Measurements from ENCODE around the gene RANGAP1. TPM values are rescaled to one million over a fixed set of nuclear protein-coding genes. Genes with fewer than 3 reads are reported as not detected.
A peak's percentile ranks its signal among the peaks of the same experiment; 100 is the strongest.

The RANGAP1 gene, protein sequence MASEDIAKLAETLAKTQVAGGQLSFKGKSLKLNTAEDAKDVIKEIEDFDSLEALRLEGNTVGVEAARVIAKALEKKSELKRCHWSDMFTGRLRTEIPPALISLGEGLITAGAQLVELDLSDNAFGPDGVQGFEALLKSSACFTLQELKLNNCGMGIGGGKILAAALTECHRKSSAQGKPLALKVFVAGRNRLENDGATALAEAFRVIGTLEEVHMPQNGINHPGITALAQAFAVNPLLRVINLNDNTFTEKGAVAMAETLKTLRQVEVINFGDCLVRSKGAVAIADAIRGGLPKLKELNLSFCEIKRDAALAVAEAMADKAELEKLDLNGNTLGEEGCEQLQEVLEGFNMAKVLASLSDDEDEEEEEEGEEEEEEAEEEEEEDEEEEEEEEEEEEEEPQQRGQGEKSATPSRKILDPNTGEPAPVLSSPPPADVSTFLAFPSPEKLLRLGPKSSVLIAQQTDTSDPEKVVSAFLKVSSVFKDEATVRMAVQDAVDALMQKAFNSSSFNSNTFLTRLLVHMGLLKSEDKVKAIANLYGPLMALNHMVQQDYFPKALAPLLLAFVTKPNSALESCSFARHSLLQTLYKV
- total RNA-seq (100 to 1,000 TPM; 212 to 319 TPM), polyA plus RNA-seq (ENCODE audit: insufficient read depth, low read depth, low replicate concordance) (277 TPM)
- long read RNA-seq, donor 1, transcript RANGAP1-201 (16 exons, 3,060 nt): major isoform, 13 of 13 reads
- long read RNA-seq, donor 1, partial matches to known transcripts: 0 of 13 reads
- long read RNA-seq, donor 1, other reads (novel, unspliced or antisense): 0 of 13 reads
- long read RNA-seq, donor 2, partial matches to known transcripts: 19 of 23 reads
- long read RNA-seq, donor 2, other reads (novel, unspliced or antisense): 0 of 23 reads

DNA sequence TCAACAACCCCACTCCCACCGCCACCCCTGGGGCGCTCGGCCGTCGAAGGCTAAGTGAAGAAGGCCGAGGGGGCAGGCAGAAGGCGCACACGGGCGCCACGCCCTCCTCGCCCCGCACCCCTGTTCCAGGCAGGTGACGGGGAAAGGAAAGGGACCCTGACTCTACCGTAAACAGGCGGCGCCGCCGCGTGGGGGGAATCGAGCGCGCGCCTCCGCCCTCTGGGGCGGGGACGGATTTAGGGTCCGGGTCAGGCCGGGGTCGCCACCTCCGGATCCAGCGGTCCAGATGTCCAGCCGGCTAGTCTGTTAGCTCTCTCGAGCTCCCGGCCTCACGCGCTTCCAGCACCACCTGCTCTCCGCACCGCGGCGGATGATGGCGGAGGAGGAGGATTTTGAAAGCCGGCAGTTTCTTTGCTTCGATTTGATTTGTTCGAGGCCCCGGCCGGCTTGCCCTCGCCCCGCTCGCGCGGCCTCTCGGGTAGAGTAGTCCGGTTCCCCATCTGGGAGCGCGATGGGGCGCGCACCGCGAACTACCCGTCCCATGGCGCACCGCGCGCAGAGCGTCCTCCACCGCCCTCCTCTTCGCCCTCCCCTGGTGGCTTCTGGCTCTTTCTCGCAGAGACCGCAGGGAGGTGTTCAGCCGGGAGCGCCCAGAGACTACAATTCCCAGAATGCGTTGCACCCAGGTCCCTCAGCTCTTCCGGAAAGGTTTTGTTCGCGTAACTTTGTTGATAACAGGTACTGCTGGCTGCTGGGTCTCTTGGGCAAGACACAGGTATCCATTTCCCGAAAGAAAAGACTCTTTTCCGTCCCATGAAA is at the start of gene RANGAP1:
TSS of gene RANGAP1 (minus strand) at position 368 of the 819 bp plus-strand sequence. CDS start 5,143 bp downstream, outside the sequence.
- Histone ChIP-seq H3K4me1 (peaks cover 25% of the 10 kb centered on the region), H3K27me3 (no peaks in the 10 kb centered on the region), H3K27ac (peak within 1 kb of the TSS; percentile 73 to 89), H3K36me3 (ENCODE audit: low read depth, missing control alignments) (no peaks in the 10 kb centered on the region), H3K9me3 (no peaks in the 10 kb centered on the region), H3K4me3 (peak within 1 kb of the TSS; percentile 91 to 95)
- peak; percentile 25 for TF ChIP-seq POLR2A (IDR thresholded peaks at IDR 0.05)
- TF ChIP-seq, protein P1, sequence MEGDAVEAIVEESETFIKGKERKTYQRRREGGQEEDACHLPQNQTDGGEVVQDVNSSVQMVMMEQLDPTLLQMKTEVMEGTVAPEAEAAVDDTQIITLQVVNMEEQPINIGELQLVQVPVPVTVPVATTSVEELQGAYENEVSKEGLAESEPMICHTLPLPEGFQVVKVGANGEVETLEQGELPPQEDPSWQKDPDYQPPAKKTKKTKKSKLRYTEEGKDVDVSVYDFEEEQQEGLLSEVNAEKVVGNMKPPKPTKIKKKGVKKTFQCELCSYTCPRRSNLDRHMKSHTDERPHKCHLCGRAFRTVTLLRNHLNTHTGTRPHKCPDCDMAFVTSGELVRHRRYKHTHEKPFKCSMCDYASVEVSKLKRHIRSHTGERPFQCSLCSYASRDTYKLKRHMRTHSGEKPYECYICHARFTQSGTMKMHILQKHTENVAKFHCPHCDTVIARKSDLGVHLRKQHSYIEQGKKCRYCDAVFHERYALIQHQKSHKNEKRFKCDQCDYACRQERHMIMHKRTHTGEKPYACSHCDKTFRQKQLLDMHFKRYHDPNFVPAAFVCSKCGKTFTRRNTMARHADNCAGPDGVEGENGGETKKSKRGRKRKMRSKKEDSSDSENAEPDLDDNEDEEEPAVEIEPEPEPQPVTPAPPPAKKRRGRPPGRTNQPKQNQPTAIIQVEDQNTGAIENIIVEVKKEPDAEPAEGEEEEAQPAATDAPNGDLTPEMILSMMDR (IDR thresholded peaks at IDR 0.05): peak in 1 of 3 experiments; percentile 10
- 0 to 1% methylated on average over 31 to 53 of the region's 77 CpGs for WGBS, 2 donors
- DNase-seq: peak; percentile 98
- intact Hi-C loops (cut with DNase I; ENCODE audit: low total_unique reads): no loop called here

DNA sequence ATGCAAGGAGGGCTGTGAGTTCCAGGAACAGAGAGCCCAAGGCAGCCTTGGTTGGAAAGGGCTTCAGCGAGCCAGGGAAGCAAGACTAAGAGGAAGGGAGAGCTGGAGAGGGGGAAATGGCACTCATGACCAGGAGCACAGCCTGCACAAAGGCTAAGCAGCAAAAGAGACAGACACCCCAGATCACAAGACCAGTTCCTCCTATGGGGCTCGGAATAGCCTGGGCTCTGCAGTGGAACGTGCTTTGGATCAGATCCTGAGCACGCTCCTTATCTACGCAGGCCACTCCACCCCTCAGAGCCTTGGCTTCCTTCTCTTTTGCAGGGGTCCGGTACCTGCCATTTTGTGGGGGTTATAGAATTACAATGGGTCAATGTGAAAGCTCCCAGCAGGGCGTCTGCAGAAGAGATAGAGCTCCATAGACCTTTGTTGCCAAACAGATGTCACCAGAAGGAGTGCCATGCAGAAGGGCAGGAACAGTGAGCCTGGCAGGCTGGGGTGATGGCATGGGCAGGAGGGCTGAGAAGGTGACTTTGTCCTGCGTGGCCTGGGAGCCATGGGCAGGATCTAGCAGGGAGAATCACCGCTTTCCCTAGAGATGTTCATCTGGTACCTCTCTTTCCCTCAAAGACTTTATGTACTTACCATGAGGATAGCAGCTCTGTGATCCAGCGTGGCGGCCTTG is 49.1 kb upstream of the RANGAP1 start:
- no peak for DNase-seq
- intact Hi-C loops (cut with DNase I; ENCODE audit: low total_unique reads): no loop called here
- Histone ChIP-seq H3K4me3 (no peak overlapping the region), H3K4me1 (no peaks in the 10 kb centered on the region), H3K27me3 (no peaks in the 10 kb centered on the region), H3K36me3 (ENCODE audit: low read depth, missing control alignments) (no peaks in the 10 kb centered on the region), H3K27ac (no peak overlapping the region), H3K9me3 (no peaks in the 10 kb centered on the region)
- TF ChIP-seq POLR2A (IDR thresholded peaks at IDR 0.05): no peak
- TF ChIP-seq, protein P1 (IDR thresholded peaks at IDR 0.05): no peak
- 95% methylated on average over 11 of the region's 11 CpGs for WGBS, 2 donors

DNA sequence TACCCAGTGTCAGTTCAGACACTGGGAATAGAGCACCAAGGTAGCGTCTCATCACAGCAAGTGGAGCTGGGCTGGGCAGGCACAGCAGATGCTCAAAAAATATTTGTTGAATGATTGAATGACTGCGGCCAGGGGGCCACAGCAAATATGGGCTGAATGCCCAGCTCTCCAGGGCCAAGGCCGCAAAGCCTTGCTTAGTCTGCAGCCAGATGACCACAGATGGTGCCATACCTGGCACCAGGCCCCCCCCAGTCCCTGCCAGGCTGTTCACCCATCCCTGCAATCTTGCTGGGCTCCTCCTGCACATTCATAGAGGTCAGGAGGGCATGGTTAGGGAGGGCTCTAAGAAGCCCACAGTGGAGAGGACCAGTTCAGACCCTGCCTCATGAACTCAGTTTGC is 48.2 kb upstream of the RANGAP1 start:
- H3K4me3 ChIP-seq: no peak overlapping the region
- H3K4me1 ChIP-seq: no peaks in the 10 kb centered on the region
- H3K36me3 ChIP-seq (ENCODE audit: low read depth, missing control alignments): no peaks in the 10 kb centered on the region
- WGBS, 2 donors: 68 to 81% methylated on average over 3 of the region's 3 CpGs
- H3K9me3 ChIP-seq: no peaks in the 10 kb centered on the region
- H3K27ac ChIP-seq: no peak overlapping the region
- DNase-seq: no peak
- intact Hi-C loops (cut with DNase I; ENCODE audit: low total_unique reads): no loop called here
- TF ChIP-seq POLR2A (IDR thresholded peaks at IDR 0.05): no peak
- TF ChIP-seq, protein P1 (IDR thresholded peaks at IDR 0.05): no peak
- no peaks in the 10 kb centered on the region for H3K27me3 ChIP-seq

DNA sequence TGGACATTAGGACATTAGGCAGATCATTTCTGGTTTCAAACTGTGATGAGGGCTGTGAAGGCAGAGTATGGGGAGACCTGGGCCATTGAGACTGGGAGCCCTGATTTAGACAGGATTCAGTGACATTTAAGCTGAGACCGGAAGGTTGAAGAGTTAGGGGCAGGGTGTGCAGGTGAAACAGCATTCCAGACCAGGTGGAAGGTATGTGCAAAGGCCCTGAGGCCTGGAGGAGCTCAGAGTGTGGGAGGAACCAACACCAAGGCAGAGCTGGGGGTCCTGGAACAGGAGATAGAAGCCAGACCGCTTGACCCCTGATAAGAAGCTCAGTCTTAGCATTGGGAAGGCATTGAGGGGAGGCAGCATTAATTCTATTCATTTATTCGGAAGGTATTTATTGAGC is 47.8 kb upstream of the RANGAP1 start:
- no peak overlapping the region for H3K4me3 ChIP-seq
- H3K27me3 ChIP-seq: no peaks in the 10 kb centered on the region
- no peaks in the 10 kb centered on the region for H3K4me1 ChIP-seq
- 84 to 94% methylated on average over 3 of the region's 3 CpGs for WGBS, 2 donors
- H3K36me3 ChIP-seq (ENCODE audit: low read depth, missing control alignments): no peaks in the 10 kb centered on the region
- DNase-seq: no peak
- H3K9me3 ChIP-seq: no peaks in the 10 kb centered on the region
- no peak for TF ChIP-seq POLR2A (IDR thresholded peaks at IDR 0.05)
- H3K27ac ChIP-seq: no peak overlapping the region
- intact Hi-C loops (cut with DNase I; ENCODE audit: low total_unique reads): no loop called here
